Rectal smooth muscle tissue (tissue), 1 donor: ENCODE results near the gene OPTC.

ENCODE experiments used
- H3K27ac ChIP-seq: one replicate; pipeline ENCODE4 v1.7.0; 2013; ENCODE audit warnings: low read depth, low read length, inconsistent platforms
- H3K27me3 ChIP-seq: one replicate; pipeline ENCODE4 v1.7.0; 2013; ENCODE audit warnings: low read length; ENCODE audit not compliant: control insufficient read depth, insufficient read depth
- H3K36me3 ChIP-seq: one replicate; pipeline ENCODE4 v1.7.0; 2013; ENCODE audit warnings: low read length; ENCODE audit not compliant: control insufficient read depth, insufficient read depth
- H3K4me1 ChIP-seq: one replicate; pipeline ENCODE4 v1.7.0; 2013; ENCODE audit warnings: low read length; ENCODE audit not compliant: control insufficient read depth, insufficient read depth
- H3K4me3 ChIP-seq: one replicate; pipeline ENCODE4 v1.7.0; 2013; ENCODE audit warnings: low read length
- H3K9ac ChIP-seq: one replicate; pipeline ENCODE4 v1.7.0; 2013; ENCODE audit warnings: low read length

OPTC gene

DNA sequence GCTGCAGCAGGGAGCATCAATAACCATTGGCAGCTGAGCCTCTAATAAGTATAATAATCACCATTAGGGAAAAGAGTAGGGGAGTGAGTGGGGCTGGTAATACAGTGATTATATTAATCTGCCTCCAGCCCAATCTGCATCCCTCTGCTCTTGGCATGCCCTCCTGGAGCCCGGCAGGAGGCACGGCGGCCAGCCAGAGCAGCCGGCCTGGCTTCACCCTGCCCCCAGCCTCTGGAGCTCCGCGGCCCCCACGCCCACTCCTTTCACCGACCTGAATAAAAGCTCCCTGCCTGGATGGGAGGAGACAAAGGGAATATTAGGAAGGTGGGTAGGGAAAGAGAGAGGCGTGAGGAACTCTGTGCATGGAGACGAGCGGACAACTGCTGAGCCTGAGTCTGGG is 28.3 kb downstream of the OPTC start:
- peaks cover 50% of the 10 kb centered on the region for H3K4me1 ChIP-seq
- H3K27ac ChIP-seq, result peak overlapping the region; percentile 24
- no peaks in the 10 kb centered on the region for H3K36me3 ChIP-seq
- no peak overlapping the region for H3K9ac ChIP-seq
- H3K4me3 ChIP-seq, result no peak overlapping the region
- no peaks in the 10 kb centered on the region for H3K27me3 ChIP-seq

DNA sequence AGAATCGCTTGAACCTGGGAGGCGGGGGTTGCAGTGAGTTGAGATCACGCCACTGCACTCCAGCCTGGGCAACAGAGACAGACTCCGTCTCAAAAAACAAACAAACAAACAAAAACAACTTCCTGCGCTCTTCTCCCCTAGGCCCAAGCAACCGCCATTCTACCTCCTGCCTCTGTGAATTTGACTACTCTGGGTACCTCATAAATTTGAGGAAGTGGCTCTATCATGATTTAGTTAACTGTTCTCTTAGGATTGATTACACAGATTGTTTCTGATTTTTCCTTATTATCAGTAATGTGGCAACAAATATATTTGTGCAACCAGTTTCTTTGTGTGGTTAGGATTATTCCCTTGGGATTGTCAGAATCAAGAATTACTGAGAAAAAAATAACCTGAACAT is 29.7 kb downstream of the OPTC start:
- Histone ChIP-seq H3K27ac (peak overlapping the region; percentile 32), H3K9ac (no peak overlapping the region), H3K27me3 (no peaks in the 10 kb centered on the region), H3K36me3 (no peaks in the 10 kb centered on the region), H3K4me1 (peaks cover 50% of the 10 kb centered on the region), H3K4me3 (no peak overlapping the region)

DNA sequence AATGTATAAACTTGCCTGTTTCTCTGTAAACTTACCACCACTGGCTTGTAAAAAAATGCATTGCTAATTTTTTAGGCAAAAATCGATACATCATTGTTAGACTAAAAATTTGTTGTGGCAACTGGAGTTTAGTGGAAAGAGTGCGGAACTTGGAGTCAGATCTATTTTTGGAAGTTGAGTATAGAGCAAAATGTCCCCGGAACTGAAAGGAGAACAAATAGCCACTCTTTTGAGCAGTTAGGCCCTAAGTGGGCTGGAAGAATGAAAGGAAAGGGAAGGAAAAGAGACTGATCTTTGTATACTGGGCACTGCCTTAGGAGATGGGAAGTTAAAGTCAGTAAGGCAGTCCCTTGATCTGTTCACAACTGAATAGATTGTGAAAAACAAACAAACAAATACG is 30.2 kb downstream of the OPTC start:
- H3K27me3 ChIP-seq, result no peaks in the 10 kb centered on the region
- no peak overlapping the region for H3K9ac ChIP-seq
- peak overlapping the region; percentile 62 for H3K27ac ChIP-seq
- H3K4me1 ChIP-seq, result peaks cover 50% of the 10 kb centered on the region
- H3K36me3 ChIP-seq, result no peaks in the 10 kb centered on the region
- no peak overlapping the region for H3K4me3 ChIP-seq

DNA sequence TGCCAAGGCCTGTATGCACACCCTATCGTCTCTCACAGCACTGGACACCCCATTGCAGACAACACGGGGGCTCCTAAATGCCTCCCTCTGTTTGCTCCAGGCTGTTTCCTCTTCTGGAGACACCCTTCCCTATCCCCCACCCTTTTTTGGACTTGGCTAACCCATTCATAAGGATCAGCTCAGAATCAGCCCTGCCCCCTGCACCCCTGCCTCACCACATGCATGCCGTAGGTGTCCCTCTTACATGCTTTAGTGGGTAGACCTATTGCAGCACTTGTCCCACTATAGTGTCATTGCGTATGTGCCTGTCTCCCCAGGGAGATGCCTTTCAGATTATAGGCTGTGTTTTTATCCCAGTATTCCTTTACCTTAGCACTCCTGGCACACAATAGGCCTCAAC is 30.9 kb downstream of the OPTC start:
- Histone ChIP-seq H3K9ac (no peak overlapping the region), H3K36me3 (no peaks in the 10 kb centered on the region), H3K4me3 (no peak overlapping the region), H3K27me3 (no peaks in the 10 kb centered on the region), H3K4me1 (peaks cover 50% of the 10 kb centered on the region), H3K27ac (peak overlapping the region; percentile 62)

DNA sequence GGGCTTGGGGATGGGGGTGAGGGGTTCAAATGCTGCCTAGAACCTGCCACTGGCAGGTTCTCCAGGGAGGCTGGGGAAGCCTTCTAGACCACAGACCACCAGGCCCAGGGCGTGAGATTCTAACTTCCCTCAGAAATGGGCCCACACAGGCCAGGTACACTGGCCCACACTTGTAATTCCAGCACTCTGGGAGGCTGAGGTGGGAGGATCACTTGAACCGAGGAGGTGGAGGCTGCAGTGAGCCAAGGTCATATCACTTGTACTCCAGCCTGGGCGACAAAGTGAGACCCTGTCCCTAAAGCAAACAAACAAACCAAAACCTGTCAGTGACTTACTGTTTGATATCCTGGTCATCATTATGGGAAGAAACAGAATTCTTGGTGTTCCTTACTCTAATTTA is 31.7 kb downstream of the OPTC start:
- Histone ChIP-seq H3K9ac (no peak overlapping the region), H3K4me3 (no peak overlapping the region), H3K36me3 (no peaks in the 10 kb centered on the region), H3K27me3 (no peaks in the 10 kb centered on the region), H3K4me1 (peaks cover 46% of the 10 kb centered on the region), H3K27ac (peak overlapping the region; percentile 45)

DNA sequence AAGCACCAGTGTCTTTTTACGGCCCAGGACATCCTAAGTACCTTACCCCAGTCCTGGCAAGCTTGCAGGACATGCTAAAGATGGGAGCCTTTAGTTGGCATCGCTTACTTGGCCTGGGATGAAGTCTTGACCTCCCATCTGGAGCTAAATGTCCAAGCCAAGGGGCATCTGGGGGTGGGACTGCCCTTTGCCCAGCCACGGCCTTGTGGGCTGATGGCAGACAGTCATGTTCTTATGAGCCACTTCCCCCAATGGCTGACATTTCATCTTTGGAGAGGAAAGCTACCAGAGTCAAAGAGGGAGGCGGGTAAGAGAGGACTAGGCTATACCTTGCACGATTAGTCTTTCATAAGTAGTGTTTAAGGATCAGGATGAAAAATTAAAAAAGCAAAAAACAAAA is 32.2 kb downstream of the OPTC start:
- Histone ChIP-seq H3K4me1 (peaks cover 42% of the 10 kb centered on the region), H3K9ac (no peak overlapping the region), H3K36me3 (no peaks in the 10 kb centered on the region), H3K4me3 (no peak overlapping the region), H3K27me3 (no peaks in the 10 kb centered on the region), H3K27ac (peak overlapping the region; percentile 45)

DNA sequence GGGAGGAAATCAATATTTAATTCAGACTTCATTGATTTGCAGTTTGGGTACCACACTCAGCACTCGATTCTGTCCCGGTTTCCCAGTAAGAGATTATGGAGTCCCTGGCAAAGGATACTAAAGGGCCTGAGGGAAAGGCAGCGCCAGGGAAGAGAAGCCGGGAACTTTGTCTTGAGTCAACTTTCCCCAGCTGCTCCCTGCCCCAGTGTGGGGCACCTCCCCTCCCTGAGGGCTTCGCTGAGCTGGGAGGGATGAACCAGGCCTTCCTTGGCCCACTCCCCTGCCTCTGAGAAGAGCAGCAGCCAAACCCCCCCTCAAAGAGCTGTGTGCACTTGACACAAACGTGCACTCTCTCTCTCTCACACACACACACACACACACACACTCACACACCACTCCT is 32.6 kb downstream of the OPTC start:
- H3K4me1 ChIP-seq, result peaks cover 38% of the 10 kb centered on the region
- H3K27me3 ChIP-seq, result no peaks in the 10 kb centered on the region
- no peaks in the 10 kb centered on the region for H3K36me3 ChIP-seq
- peak overlapping the region; percentile 41 for H3K27ac ChIP-seq
- H3K9ac ChIP-seq, result no peak overlapping the region
- no peak overlapping the region for H3K4me3 ChIP-seq

DNA sequence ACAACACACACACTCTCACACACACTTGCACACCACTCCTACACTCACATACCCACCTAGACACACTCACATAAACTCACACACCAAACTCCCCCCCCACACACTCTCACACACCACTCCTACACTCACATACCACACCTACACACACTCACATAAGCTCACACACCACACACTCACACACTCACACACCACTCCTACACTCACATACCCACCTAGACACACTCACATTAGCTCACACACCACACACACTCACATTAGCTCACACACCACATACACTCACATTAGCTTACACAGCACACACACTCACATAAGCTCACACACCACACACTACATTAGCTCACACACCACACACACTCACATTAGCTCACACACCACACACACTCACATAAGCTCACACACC is 33.1 kb downstream of the OPTC start:
- no peak overlapping the region for H3K9ac ChIP-seq
- no peaks in the 10 kb centered on the region for H3K27me3 ChIP-seq
- H3K36me3 ChIP-seq, result no peaks in the 10 kb centered on the region
- H3K4me1 ChIP-seq, result peaks cover 33% of the 10 kb centered on the region
- H3K27ac ChIP-seq, result no peak overlapping the region
- no peak overlapping the region for H3K4me3 ChIP-seq

DNA sequence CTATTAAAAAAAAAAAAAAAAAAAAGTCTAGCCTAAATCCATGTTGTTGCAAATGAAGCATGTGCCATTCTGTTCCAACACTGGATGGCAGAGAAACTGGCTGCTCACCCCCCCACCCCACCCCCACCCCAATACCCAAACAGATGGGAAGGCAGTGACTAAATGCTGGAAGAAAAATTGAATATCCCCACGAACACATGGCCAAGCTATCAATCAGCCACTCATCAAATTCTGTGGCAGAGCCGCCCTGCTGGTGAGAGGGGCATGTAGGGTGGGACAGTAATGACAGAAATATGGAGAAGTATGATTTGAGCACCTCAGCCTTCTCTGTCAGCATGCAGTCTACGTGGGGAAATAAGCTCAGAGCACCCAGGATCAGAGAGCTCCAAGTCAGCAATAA is 34.1 kb downstream of the OPTC start:
- no peak overlapping the region for H3K27ac ChIP-seq
- H3K4me3 ChIP-seq, result no peak overlapping the region
- H3K9ac ChIP-seq, result no peak overlapping the region
- H3K4me1 ChIP-seq, result peaks cover 27% of the 10 kb centered on the region
- H3K27me3 ChIP-seq, result no peaks in the 10 kb centered on the region
- no peaks in the 10 kb centered on the region for H3K36me3 ChIP-seq

DNA sequence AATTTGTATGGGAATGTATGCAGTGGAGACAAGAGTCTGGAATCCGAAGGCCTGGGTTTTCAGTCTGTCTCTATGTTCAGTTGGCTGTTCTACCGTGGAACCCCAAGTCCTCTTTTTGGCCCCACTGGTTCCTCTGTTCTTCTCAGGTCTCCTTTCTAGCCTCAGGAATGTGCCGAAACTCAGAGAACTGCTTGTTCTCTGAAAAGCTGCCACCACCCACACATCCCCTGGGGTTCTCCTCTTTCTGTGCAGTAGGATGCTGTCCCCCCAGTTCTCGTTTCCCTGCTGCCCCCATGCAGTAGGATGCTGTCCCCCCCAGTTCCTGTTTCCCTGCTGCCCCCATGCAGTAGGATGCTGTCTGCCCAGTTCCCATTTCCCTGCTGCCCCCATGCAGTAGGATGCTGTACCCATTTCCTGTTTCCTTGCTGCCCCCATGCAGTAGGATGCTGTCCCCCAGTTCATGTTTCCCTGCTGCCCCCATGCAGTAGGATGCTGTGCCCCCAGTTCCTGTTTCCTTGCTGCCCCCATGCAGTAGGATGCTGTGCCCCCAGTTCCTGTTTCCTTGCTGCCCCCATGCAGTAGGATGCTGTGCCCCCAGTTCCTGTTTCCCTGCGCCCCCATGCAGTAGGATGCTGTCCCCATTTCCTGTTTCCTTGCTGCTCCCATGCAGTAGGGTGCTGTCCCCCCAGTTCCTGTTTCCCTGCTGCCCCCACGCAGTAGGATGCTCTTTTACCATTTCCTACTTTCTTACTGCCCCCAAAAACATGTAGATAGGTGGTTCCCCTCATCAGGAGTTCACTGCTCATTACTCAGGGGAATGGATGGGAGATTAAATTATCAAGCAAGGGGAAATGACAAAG is 35.3 kb downstream of the OPTC start:
- no peak overlapping the region for H3K9ac ChIP-seq
- H3K27me3 ChIP-seq, result no peaks in the 10 kb centered on the region
- peaks cover 33% of the 10 kb centered on the region for H3K4me1 ChIP-seq
- H3K36me3 ChIP-seq, result no peaks in the 10 kb centered on the region
- H3K27ac ChIP-seq, result no peak overlapping the region
- no peak overlapping the region for H3K4me3 ChIP-seq

DNA sequence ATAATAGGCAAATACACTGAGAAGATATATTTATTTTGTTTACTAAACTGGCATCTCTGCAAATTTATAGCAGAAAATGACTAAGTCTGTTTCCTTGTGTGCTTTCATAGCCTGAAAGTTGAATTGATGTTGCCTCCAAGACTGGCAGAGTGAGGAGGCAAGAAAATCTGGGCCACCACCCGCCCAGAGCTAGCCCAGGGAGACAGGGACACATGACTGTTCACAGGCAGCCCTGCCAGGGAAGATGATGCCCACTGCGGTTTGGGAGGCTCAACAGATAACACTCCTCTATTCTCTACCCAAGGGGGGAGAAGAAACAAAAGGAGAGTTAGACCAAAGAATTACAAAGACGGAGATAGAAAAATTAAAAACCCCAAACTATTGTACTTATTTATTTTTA is 37.1 kb downstream of the OPTC start:
- H3K27me3 ChIP-seq, result no peaks in the 10 kb centered on the region
- H3K4me3 ChIP-seq, result no peak overlapping the region
- peaks cover 29% of the 10 kb centered on the region for H3K4me1 ChIP-seq
- H3K36me3 ChIP-seq, result no peaks in the 10 kb centered on the region
- H3K27ac ChIP-seq, result no peak overlapping the region
- no peak overlapping the region for H3K9ac ChIP-seq

DNA sequence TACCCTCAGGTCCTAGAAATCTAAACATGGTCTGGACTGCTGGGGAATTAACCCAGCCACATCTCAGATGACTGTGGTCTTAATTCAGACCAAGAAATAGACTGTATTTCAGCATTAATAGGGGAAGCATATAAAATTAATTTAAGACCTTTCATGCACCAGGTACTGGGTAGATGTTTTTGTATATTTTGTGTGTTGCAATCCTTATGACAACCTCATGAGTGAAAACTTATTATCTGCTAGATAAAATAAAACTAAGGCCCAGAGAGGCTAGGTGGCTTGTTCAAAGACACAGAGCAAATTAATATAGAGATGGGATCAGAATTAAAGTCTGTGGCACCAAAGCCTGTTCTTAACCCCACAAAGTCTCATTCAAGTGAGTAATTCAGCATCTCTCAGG is 40.1 kb downstream of the OPTC start:
- Histone ChIP-seq H3K4me1 (peaks cover 29% of the 10 kb centered on the region), H3K9ac (no peak overlapping the region), H3K4me3 (no peak overlapping the region), H3K27ac (peak overlapping the region; percentile 89), H3K36me3 (no peaks in the 10 kb centered on the region), H3K27me3 (no peaks in the 10 kb centered on the region)

DNA sequence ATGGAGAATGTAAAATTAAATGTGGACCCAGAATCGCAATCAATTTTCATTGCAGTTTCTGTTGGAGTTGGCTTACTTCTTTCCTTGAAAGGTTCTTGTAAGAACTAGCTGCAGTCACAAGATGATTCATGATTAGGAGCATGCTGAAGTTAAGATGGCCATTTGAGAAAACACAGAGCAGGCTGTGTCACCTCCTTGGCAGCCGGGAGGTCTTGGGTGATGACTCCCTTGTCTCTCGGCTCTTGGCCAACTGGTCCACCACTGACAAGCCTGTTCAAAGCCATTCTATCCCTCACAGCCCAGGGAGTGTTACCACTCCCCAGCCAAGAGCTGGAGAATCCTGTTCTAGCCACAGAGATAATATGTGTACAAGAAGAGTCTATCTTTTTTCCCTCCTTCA is 40.6 kb downstream of the OPTC start:
- no peaks in the 10 kb centered on the region for H3K36me3 ChIP-seq
- H3K4me3 ChIP-seq, result no peak overlapping the region
- no peaks in the 10 kb centered on the region for H3K27me3 ChIP-seq
- peaks cover 29% of the 10 kb centered on the region for H3K4me1 ChIP-seq
- no peak overlapping the region for H3K9ac ChIP-seq
- peak overlapping the region; percentile 89 for H3K27ac ChIP-seq
